SU-DHL-6 (cell line): Measurements from ENCODE around the gene TAB2.

Experiments used
- H2AFZ ChIP-seq: fragments of 200-600 bp; sonication (generic); 2 replicates; pipeline ENCODE4 v1.6.1; 2014; ENCODE audit warnings: low read depth, mild to moderate bottlenecking, moderate library complexity, mixed read lengths, antibody characterized with exemption, low read length; ENCODE audit not compliant: severe bottlenecking
- H3F3A ChIP-seq: fragments of 200-600 bp; shearing (Covaris generic); 2 replicates; pipeline ENCODE4 v1.6.0; 2016; ENCODE audit warnings: antibody characterized with exemption, mild to moderate bottlenecking; ENCODE audit not compliant: insufficient read depth
- H3K27ac ChIP-seq: fragments of 200-600 bp; sonication (generic); 2 replicates; pipeline ENCODE4 v1.5.1; 2016; ENCODE audit warnings: low read depth, mild to moderate bottlenecking, low read length, moderate library complexity, mixed read lengths
- H3K27me3 ChIP-seq: fragments of 200-600 bp; sonication (generic), shearing (Covaris generic); 2 replicates; pipeline ENCODE4 v1.6.0; 2014; ENCODE audit warnings: mild to moderate bottlenecking, low read length
- H3K36me3 ChIP-seq: fragments of 200-600 bp; sonication (generic); 2 replicates; pipeline ENCODE4 v1.6.1; 2014; ENCODE audit warnings: mild to moderate bottlenecking, low read length, mixed read lengths
- H3K4me2 ChIP-seq: fragments of 300-600, 200-600 bp; shearing (Covaris generic), sonication (generic); 2 replicates; pipeline ENCODE4 v1.6.0; 2014; ENCODE audit warnings: low read length, low read depth, mild to moderate bottlenecking; ENCODE audit not compliant: poor library complexity, severe bottlenecking
- H3K4me3 ChIP-seq: fragments of 200-600 bp; sonication (generic); 2 replicates; pipeline ENCODE4 v1.5.1; 2014; ENCODE audit warnings: antibody characterized with exemption, low read length, mild to moderate bottlenecking, mixed read lengths; ENCODE audit not compliant: insufficient read depth, poor library complexity, severe bottlenecking
- H3K79me2 ChIP-seq: fragments of 200-600 bp; sonication (generic); 2 replicates; pipeline ENCODE4 v1.6.1; 2014; ENCODE audit warnings: mild to moderate bottlenecking, low read length, moderate library complexity; ENCODE audit not compliant: insufficient read depth
- H3K9ac ChIP-seq: fragments of 200-600 bp; sonication (generic); 2 replicates; pipeline ENCODE4 v1.7.0; 2014; ENCODE audit warnings: mild to moderate bottlenecking, low read length
- H3K9me2 ChIP-seq: fragments of 200-600 bp; sonication (generic); replicated peaks from 2 replicates; pipeline ENCODE4 v1.6.1; 2014; ENCODE audit warnings: low read length; ENCODE audit not compliant: insufficient read depth
- H3K9me3 ChIP-seq: fragments of 200-600 bp; sonication (generic); 2 replicates; pipeline ENCODE4 v1.6.1; 2014; ENCODE audit warnings: low read length, mixed read lengths; ENCODE audit not compliant: insufficient read depth
- H4K20me1 ChIP-seq: fragments of 200-600 bp; sonication (generic); 2 replicates; pipeline ENCODE4 v1.6.1; 2014; ENCODE audit warnings: low read depth, mild to moderate bottlenecking, antibody characterized with exemption, low read length, moderate library complexity, mixed read lengths
- CTCF ChIP-seq: fragments of 200-600 bp; sonication (generic); IDR thresholded peaks from one replicate; pipeline ENCODE4 v1.5.1; 2017; ENCODE audit warnings: antibody characterized with exemption, mild to moderate bottlenecking, low read length, moderate library complexity; ENCODE audit not compliant: insufficient read depth, poor library complexity, severe bottlenecking
- EZH2phosphoT487 ChIP-seq: fragments of 200-600 bp; sonication (generic), shearing (Covaris generic); conservative IDR thresholded peaks from 2 replicates; pipeline ENCODE4 v1.6.1; 2018; ENCODE audit warnings: mild to moderate bottlenecking, antibody characterized with exemption, low read length, moderate library complexity, mixed read lengths

Gene TAB2

GRCh38 chr6:149340200-149340599 is 22.7 kb downstream of the TAB2 start:
- H3K9ac ChIP-seq, result no peak overlapping the region
- no peaks in the 10 kb centered on the region for H3K9me2 ChIP-seq
- no peak overlapping the region for H3K4me3 ChIP-seq
- H3K4me2 ChIP-seq, result no peak overlapping the region
- H3K27ac ChIP-seq, result no peak overlapping the region
- H3K9me3 ChIP-seq, result no peaks in the 10 kb centered on the region
- no peak for TF ChIP-seq CTCF
- no peak for TF ChIP-seq EZH2phosphoT487
- H3K36me3 ChIP-seq, result peaks cover 2% of the 10 kb centered on the region; the same call in 1 of the 2 replicates
- H3K27me3 ChIP-seq, result no peaks in the 10 kb centered on the region
- peaks cover 96% of the 10 kb centered on the region for H3K79me2 ChIP-seq
- no peaks in the 10 kb centered on the region; the same call in 1 of the 2 replicates for H3F3A ChIP-seq
- no peak overlapping the region for H2AFZ ChIP-seq
- peaks cover 50% of the 10 kb centered on the region for H4K20me1 ChIP-seq

- Histone ChIP-seq H3K36me3 (peaks cover 7% of the 10 kb centered on the region; the same call in 1 of the 2 replicates), H3K9ac (no peak overlapping the region), H3K27me3 (no peaks in the 10 kb centered on the region), H2AFZ (no peak overlapping the region), H3K4me3 (no peak overlapping the region), H3K9me2 (no peaks in the 10 kb centered on the region), H3F3A (no peaks in the 10 kb centered on the region; the same call in 1 of the 2 replicates), H3K79me2 (peaks cover 92% of the 10 kb centered on the region), H4K20me1 (peaks cover 47% of the 10 kb centered on the region), H3K4me2 (no peak overlapping the region), H3K27ac (no peak overlapping the region), H3K9me3 (no peaks in the 10 kb centered on the region)
- no peak for TF ChIP-seq EZH2phosphoT487
- no peak for TF ChIP-seq CTCF
Measured at GRCh38 chr6:149342525-149342924, 25.0 kb downstream of the TAB2 start.

- peaks cover 38% of the 10 kb centered on the region for H4K20me1 ChIP-seq
- H3K27ac ChIP-seq, result no peak overlapping the region
- H3K27me3 ChIP-seq, result no peaks in the 10 kb centered on the region
- no peaks in the 10 kb centered on the region for H3K9me2 ChIP-seq
- no peak overlapping the region for H3K4me3 ChIP-seq
- no peaks in the 10 kb centered on the region; the same call in 1 of the 2 replicates for H3F3A ChIP-seq
- no peak overlapping the region for H2AFZ ChIP-seq
- no peak overlapping the region for H3K4me2 ChIP-seq
- peaks cover 90% of the 10 kb centered on the region for H3K79me2 ChIP-seq
- no peak for TF ChIP-seq EZH2phosphoT487
- TF ChIP-seq CTCF, result no peak
- H3K36me3 ChIP-seq, result peaks cover 7% of the 10 kb centered on the region; the same call in 1 of the 2 replicates
- no peaks in the 10 kb centered on the region for H3K9me3 ChIP-seq
- H3K9ac ChIP-seq, result no peak overlapping the region
Measured at GRCh38 chr6:149343501-149343900, 26.0 kb downstream of the TAB2 start.
